Measurements from ENCODE around the gene SMIM10L2A.
"Not testable (repeated sequence)": the region's sequence is repeated elsewhere in the genome, so short reads cannot be mapped to it uniquely, and the experiment has no call there.

Gene SMIM10L2A

DNA sequence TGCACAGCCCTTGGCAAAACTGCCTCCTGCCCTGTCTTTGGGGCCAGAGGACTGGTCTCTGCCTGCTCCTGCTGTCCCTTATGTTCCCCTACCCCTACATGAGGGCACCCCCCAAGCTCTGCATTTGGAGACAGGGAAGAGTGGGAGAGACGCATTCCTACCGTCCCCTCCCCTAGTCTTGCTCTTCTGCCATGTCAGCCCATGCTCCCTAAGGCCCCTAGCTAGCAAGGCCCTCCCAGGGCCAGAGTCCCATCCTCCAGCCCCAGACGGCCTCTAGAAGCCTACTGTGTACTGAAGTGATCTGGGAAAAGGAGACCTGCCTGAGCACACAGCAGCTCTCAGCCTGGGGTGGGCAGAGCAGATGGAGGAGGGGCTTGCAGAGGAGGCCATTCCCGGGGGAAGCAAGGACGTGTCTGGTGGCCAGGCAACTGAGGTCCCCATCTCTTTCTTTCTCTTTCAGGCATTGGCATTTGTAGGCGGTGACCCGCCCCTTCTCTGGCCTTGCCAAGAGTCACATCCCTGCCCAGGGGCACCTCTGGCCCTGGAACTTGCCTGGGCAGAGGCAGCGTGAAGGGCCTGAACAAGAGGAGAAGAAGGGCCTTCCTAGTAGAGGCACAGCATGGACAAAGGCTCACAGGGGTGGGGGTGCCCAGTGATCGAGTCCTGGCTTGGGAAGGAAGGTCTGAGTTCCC lies 1.6 kb downstream of the SMIM10L2A start:
- not testable (repeated sequence) for DNase-seq

DNA sequence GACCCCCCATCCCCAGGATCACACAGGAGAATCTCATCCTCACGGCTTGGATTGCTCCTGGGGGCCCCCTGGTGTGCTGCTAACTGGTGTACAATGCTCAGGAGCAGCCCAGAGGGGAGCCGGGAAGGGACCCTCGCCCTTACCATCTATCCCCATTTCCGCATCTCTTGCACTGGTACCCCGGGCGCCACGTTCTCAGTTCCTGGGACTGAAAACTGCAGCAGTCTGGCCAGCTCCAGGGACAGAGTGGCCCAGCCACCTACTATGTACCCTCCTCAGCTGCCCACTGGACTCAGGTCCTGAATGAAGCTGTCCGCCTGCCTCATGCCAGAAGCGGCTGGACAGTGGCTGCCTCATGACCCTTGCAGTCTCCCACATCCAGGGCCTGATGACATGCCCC lies 2.7 kb downstream of the SMIM10L2A start:
- DNase-seq = no peak

DNA sequence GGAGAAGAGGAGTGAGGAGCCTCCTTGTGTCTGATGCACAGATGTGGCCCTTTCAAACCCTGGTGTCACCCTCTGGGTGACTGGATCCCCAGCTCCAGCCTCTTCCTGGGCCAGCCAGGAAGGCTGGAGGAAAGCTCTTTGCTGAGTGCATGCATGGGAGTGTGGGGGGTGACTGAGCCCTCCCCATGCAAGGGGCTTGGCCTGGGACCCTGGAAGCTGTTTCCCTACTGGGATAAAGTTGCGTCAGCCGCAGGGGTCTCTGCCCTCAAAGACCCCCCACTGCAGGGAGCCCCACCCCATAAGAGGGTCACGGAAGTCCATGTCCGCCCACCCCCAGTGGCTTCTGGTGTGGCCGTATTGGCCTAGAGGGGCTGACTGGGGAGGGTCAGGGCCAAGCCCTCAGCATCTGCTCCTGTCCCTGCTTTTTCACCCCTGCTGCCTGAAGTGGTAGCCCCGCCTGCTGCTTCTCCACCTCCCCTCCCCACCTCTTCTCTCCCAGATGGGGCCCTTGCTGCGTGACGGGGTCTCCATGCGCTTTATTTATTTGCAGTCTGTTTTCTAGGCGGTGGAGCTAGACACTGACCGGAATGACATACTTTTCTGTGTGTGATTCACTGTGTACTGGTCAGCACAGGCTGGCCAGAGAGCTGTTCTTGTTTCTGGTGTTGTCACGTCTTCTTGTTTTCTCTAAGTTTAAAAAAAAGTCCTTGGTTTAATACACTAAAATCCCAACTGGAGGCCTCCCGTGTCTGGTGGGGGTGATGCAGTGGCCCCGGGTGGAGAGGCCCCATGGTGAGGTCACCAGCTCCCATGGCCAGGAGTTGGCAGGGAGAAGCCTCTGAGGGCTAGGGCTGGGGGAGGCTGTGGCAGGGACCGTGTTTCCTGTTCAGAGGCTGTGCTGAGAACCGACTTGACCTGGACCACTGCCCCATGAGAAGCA lies 3.6 kb downstream of the SMIM10L2A start:
- no peak for DNase-seq

DNA sequence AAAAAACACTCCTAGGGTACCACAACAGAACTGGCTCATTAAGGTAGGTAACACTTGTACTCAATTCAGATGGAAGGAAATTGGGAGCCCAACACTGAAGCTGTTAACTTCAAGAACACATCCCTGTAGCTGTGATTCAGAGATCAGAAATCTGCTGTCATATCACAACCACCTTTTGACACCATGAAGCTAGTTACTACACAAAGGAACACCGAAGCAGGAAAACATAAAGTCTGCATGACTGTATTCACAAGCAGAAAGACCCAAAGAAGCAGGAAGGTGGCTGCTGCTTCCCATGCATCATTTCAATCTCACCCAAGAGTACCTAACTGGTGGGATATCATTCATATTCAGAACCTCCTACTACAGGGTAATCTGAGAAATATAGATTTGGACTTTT lies 7.7 kb downstream of the SMIM10L2A start:
- no peak for DNase-seq

DNA sequence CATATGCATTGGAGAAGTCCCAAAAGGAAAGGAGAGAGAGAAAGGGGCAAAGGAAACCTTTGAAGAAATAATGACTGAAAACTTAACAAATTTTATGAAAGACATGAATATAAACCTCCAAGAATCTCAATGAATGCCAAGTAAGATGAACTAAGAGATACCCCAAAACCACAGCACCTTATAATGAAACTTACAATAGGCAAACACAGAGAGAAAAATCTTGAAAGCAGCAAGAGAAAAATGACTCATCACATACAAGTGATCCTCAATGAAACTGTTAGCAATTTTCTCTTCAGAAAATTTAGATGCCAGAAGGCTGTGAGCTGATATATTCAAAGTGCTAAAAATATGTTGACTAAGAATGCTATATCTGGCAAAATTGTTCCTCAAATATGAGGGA lies 10.1 kb downstream of the SMIM10L2A start:
- DNase-seq = no peak

DNA sequence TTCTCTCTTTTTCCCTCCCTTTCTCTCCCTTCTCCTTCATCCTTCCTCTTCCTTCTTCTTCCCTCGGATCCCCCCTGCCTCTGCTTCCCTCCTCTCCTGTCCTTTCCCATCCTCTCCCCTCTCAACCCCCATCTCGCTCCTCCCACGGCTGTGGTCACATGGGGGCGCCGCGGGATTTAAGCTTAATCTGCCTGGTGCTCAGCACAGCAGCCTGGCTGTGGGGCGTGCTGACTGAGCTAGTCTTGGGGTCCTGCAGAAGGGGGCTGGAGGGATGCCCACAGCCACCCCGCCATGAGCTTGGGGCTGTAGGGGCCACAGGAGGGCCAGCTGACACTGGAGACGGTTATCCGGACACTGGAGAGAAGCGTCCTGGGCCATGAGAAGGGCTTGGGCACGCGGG lies 10.7 kb downstream of the SMIM10L2A start:
- no peak for DNase-seq

DNA sequence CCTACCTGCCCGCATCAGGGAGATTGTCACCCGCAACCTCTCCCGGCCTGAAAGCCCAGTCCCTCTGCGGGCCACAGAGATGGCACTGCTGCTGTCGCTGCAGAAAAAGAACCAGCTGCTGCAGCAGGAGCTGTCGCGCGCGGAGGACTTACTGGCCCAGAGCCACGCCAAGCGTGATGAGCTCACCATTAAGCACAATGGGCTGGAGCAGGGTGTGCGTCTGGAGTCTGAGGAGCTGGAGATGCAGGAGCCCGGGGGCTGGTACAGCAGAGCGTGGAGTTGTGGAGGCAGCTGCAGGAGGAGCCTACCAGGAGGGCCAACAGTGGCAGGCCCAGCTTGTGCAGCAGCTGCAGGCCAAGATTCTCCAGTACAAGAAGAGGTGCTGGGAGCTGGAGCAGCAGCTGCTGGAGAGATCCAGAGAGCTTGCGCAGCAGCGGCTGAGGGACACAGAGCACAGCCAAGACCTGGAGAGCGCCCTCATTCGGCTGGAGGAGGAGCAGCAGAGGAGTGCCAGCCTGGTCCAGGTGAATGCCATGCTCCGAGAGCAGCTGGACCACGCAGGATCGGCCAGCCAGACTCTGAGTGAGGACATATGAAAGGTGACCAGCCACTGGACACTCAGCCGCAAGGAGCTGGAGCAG lies 11.3 kb downstream of the SMIM10L2A start:
- DNase-seq = no peak

DNA sequence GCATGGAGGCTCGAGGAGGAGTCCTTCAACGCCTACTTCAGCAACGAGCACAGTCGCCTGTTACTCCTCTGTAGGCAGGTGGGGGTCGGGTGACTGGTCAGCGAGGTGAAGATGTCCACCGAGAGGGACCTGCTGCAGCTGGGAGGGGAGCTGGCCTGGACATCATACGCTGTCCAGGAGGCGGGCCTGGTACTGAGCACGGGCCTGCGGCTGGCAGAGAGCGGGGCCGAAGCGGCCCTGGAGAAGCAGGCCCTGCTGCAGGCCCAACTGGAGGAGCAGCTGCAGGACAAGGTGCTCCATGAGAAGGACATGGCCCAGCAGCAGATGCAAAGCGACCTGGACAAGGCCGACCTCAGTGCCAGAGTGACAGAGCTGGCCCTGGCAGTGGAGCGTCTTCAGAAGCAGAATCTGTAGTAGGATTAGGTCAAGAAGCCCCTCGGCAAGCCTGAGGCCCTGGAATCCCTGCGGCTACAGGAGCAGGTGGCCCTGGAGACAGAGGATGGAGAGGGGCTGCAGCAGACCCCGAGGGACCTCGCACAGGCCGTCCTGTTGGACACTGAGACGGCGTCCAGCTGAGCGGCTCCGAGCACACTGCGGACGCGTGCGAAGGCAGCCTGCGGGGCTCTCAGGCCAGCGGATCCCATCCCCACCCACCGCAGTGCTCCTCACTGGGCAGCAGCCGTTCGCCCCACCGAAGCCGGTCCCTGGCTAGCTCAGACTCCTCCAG lies 11.9 kb downstream of the SMIM10L2A start:
- no peak for DNase-seq

DNA sequence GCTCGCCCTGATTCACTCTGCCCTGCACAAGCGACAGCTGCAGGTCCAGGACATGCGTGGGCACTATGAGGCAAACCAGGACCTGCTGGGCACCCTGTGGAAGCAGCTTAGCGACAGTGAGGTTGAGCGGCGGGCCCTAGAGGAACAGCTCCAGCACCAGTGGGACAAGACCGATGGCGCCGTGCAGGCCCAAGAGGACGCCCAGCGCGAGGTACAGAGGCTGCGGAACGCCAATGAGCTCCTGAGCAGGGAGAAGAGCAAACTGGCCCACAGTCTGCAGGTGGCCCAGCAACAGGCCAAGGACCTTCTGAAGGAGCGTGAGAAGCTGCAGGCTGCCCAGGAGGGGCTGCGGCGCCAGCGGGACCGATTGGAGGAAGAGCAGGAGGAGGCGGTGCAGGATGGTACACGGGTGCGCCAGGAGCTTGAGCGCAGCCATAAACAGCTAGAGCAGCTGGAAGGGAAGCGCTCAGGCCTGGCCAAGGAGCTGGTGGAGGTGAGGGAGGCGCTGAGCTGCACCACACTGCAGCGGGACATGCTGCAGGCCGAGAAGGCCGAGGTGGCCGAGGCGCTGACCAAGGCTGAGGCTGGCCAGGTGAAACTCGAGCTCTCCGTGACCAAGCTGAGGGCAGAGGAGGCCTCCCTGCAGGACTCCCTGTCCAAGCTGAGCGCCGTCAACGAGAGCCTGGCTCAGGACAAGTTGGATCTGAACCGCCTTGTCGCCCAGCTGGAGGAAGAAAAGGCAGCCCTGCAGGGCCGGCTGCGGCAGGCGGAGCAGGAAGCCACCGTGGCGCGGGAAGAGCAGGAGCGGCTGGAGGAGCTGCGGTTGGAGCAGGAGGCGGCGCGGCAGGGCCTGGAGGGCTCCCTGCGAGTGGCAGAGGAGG lies 12.8 kb downstream of the SMIM10L2A start:
- DNase-seq = no peak

DNA sequence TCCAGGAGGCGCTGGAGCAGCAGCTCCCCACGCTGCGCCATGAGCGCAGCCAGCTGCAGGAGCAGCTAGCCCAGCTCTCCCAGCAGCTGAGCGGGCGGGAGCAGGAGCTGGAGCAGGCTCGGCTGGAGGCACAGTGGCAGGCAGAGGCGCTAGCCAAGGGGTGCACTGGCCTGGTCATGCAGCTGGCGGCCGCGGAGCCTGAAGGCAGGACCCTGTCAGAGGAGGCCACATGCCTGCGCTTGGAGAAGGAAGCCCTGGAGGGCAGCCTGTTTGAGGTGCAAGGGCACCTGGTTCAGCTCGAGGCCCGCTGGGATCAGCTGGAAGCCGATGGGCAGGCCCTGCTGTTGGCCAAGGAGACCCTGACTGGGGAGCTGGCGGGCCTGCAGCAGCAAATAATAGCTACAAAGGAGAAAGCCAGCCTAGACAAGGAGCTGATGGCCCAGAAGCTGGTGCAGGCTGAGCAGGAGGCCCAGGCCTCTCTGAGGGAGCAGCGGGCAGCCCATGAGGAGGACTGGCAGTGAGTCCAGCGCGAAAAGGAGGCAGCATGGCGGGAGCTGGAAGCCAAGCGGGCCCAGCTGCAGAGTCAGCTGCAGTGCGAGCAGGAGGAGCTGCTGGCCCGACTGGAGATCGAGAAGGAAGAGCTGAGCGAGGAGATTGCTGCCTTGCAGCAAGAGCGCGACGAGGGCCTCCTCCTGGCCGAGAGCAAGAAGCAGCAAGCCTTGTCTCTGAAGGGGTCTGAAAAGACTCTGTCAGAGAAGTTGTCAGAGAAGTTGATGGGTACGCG lies 13.6 kb downstream of the SMIM10L2A start:
- no peak for DNase-seq

DNA sequence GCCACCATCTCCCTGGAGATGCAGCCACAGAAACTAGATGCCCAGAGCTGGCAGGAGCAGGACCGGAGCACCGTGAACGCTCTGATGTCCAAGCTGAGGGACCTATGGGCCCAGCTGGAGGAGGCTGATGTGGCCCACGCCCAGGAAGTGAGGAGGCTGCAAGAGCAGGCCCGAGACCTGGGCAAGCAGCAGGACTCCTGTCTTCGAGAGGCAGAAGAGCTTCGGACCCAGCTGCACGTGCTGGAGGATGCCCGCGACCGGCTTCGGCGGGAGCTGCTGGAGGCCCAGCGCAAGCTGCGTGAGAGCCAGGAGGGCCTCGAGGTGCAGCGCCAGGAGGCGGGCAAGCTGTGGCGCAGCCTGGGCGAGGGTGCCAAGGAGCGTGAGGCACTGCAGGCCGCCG lies 14.2 kb downstream of the SMIM10L2A start:
- DNase-seq = no peak

DNA sequence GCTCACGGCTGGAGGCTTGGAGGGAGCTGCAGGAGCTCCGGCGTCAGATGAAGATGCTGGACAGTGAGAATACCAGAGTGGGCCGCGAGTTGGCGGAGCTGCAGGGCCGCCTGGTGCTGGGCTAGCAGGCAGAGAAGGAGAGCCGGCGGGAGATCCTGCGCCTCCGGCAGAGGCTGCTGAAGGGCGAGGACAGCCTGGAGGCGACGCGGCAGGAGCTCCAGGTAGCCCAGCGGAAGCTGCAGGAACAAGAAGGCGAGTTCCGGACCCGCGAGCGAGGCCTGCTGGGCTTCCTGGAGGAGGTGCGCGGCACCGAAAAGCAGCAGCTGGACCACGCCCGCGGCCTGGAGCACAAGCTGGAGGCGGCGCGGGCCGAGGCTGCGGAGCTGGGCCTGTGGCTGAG lies 14.7 kb downstream of the SMIM10L2A start:
- no peak for DNase-seq

DNA sequence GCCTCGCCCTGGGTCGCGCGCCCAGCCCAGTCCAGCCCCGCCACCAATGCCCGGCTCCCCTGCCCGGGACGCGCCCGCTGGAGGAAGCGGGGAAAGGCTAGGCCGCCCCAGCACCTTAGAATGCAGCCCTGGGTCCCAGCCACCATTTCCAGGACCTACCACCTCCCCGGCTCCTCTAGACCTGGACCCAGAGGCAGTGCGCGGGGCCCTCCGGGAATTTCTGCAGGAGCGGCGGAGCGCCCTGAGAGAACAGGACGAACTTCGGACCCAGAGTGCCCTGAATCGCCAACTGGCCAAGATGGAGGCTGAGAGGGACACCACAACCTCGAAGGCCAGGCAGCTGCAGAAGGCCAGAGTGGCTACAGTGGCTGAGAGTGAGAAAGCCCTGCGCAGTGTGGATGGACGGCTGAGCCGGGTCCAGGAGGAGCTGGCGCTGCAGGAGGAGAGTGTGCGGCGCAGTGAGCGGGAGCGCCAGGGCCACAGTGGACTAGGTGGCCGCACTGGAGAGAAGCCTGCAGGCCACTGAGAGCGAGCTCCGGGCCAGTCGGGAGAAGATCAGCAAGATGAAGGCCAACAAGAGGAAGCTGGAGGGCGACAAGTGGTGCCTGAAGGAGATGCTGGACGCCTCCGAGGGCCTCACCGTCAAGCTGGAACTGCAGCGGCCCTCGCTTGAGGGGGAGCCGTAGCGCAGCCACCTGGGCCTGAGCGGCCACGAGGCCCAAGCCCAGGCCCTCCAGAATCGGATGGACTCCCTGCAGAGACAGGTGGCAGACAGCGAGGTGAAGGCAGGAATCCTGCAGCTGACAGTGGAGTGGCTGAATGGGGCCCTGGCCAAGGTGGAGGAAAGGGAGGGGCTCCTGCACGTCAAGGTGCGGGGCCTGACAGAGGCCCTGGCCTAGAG lies 15.5 kb downstream of the SMIM10L2A start:
- no peak for DNase-seq

DNA sequence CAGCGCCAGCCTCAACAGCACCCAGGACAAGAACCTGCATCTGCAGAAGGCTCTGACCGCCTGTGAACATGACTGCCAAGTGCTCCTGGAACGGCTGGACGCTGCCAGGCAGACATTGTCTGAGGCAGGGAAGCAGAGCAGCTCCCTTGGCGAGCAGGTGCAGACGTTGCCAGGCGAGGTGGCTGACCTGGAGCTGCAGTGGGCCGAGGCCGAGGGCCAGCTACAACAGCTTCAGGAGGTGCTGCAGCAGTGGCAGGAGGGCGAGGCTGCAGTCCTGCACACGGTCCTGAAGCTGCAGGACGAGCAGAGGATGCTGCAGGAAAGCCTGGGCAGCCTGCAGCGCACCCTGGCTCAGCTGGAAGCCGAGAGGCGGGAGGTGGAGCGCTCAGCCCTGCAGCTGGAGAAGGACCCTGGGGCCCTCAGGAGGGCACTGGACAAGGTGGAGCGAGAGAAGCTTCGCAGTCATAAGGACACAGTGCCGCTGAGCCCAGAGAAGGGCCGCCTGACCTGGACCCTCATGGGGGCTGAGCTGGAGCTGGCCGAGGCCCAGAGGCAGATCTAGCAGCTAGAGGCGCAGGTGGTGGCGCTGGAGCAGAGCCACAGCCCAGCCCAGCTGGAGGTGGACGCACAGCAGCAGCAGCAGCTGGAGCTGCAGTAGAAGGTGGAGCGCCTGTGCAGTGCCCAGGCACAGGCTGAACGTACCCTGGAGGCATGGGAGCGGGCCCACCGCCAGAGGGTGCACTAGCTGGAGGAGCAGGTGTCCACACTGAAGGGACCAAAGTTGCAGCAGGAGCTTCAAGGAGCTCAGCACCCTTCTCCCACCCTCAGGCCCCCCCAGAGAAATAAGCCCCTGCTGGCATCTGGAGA lies 16.4 kb downstream of the SMIM10L2A start:
- DNase-seq = no peak

DNA sequence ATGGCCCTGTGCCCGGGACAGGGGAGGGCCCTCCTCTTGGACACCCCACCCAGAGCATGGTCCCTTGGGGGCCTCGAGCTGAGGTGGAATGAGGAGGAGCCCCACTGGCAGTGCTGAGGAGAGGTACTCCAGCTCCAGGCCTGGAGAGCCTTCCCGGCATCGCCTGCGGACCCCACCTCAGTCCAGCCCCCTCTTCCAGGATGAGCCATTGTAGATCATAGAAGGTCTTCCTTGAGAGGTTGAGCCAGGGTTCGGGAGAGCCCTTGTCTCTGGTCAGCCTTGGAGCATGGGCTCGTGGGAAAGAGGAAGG lies 16.9 kb downstream of the SMIM10L2A start:
- no peak for DNase-seq

DNA sequence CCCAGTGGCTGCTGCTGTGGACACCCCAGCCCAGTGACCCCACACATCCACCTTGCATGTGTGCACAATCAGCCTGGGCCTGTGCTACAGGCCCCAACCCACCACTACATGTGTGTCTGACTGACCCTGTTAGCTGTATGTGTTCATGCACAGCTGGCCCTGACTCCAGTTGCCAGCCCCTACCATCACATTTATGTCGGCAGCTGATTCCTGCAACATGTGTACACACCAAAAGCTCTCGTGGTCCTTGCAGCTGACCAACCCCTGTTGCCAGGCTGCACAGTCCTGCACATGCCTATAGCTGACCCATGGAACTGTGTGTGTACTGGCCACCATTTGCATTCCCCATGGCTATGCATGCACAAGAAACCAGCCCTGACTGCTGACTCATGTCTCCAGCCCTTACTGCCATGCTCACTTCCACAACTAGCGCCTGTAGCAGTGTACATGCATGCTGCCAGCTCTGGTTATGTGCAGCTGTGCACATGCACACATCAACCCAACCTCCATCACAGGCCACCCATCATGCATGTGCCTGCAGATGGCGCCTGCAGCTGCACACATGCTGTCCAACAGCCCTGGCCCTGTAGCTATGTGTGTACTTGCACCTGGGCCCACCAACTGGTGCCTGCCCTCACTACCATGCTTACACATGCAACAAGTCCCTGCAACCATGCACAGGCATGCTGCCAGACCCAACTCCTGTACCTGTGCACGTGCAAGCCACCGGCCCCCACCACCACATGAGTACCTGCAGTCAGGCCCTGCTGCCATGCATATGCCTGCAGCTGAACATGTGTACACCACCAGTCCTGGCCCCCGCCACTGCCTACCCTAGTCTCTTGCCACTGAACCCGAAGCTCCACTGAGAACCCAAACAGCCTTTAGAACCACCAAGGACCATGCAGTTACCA lies 28.1 kb downstream of the SMIM10L2A start:
- DNase-seq = no peak

DNA sequence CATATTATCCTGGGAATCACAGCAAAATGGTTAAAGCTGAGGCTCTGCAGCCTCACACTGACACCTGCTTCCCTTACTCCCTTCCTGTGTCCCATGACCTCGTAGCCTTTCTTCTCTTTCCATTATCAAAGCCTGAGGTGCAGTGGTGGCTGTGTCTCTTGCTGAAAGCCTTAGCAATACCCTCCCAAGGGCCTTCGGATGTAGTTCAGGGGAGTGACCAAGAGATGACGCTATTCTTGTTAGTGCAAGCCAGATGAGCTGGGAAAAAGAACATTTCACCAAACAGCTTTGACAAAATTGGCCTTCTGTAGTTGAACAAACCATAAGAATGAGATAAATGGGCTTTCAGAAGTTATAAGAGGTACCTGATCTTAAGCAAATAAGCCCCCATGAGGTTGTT lies 31.6 kb downstream of the SMIM10L2A start:
- DNase-seq = no peak

DNA sequence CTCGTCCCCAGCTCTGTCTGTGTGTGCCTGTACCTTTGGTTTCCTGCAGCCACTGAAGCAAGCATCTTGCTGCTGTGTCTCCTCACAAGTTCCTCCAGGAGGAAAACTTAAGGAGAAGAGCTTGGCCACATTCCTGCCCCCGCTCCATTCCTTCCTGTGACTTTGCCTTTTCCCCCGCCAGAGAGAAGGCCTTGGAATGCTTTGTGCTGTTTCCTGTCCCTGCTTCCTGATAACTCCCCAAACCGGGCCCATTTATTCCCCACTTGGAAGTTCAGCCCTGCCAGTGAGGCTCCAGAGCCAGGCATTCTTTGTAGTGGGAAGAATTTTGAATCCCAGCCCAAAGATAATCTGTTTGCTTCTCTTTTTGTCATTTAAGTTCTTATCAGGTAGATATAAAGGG lies 33.1 kb downstream of the SMIM10L2A start:
- DNase-seq = no peak
